GM10266 (cell line): ENCODE results near the gene ZNF394.
A peak's percentile ranks its signal among the peaks of the same experiment; 100 is the strongest.

Source experiments
- DNase-seq: peaks from one replicate; pipeline ENCODE4 v3.0.0; 2012; ENCODE audit errors: extremely low spot score
- TF ChIP-seq, protein P1 (sequence below): IDR thresholded peaks from 2 replicates; pipeline ENCODE4 v1.5.1; 2012; ENCODE audit warnings: mild to moderate bottlenecking, low read depth; ENCODE audit not compliant: control insufficient read depth, insufficient read depth; ENCODE audit errors: missing control alignments

The ZNF394 gene

DNA sequence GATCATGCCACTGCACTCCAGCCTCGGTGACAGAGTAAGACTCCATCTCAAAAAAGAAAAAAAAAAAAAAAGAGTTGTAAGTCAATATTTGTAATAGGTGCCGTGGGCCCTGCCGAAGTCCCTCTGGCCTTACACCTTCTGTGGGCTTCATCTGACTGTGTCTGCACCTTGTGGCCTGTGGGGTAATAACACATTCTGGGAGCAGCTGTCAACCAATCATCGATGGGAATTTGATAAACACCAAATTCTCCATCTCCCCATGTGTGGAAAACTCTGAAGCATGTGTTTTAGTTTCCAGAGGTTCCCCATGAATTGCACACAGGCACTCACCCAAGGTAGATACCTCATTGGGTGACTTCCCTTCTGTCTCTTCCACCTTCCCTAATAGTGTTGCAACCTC is 10.8 kb downstream of the ZNF394 start:
- no peak for DNase-seq

DNA sequence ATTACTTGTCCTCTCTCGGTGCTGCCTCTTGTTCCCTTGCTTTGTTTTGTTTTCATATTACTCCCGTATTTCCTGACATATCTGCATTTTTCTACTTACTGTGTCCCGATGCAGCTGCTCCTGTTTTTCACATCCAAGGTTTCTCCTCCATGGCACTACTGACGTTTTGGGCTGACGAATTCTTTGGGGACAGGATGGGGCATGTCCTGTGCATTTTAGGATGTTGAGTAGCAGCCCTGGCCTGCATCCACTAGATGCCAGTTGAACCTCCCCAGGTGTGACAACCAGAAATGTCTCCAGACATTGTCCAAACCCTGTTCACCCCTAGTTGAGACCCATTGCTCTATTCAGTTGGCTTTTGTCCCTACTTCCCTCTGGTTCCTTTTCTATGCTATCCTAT is 15.0 kb downstream of the ZNF394 start:
- TF ChIP-seq, protein P1, sequence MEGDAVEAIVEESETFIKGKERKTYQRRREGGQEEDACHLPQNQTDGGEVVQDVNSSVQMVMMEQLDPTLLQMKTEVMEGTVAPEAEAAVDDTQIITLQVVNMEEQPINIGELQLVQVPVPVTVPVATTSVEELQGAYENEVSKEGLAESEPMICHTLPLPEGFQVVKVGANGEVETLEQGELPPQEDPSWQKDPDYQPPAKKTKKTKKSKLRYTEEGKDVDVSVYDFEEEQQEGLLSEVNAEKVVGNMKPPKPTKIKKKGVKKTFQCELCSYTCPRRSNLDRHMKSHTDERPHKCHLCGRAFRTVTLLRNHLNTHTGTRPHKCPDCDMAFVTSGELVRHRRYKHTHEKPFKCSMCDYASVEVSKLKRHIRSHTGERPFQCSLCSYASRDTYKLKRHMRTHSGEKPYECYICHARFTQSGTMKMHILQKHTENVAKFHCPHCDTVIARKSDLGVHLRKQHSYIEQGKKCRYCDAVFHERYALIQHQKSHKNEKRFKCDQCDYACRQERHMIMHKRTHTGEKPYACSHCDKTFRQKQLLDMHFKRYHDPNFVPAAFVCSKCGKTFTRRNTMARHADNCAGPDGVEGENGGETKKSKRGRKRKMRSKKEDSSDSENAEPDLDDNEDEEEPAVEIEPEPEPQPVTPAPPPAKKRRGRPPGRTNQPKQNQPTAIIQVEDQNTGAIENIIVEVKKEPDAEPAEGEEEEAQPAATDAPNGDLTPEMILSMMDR, result no peak
- no peak for DNase-seq

More for the DNA sequence above, 10.8 kb downstream of the ZNF394 start:
- TF ChIP-seq, protein P1, result no peak

DNA sequence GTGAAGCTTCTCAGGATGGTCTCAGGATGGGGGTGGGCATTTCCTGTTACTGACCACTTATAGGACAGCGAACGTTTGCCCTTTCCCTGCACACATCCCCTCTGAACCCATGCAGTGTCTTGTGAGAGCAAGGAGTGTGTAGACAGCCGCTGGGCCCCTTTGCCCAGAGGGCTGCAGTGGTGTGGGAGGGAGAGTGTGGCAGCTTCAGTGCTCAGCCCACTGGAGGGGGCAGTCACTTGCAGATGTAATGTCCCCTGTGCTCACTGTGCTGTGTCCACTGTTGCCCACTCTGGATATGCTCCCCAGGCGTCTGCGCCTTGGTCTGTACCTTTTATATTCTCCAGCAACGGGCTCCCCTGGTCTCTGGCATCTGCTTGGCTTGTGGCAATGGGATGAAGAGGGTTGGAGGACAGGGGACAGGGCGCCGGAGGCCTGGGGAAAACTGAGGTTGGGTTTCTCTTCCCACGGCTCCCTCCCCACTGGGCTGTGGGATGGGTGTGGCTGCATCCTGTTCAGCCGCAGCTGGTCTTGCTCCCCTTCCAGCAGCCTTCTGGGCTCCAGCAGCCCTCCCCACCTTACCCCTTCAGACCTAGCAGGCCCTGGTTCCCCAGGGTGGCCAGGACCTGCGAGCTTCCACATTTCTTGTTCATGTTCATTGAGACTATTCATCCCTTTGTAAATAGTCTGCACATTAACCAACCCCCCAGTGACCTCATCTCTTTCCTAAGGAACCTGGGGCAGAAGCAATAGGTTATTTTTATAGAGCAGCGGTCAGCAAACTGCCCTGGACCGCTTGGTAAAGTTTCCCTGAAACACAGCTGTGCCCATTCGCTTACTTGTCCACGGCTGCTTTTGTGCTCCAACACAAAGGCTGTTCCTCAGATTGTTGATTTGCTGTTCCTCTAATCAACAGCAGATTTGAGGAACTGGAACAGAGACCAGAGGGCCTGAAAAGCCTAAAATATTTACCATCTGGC is 21.3 kb downstream of the ZNF394 start:
- no peak for DNase-seq
- TF ChIP-seq, protein P1, result no peak

DNA sequence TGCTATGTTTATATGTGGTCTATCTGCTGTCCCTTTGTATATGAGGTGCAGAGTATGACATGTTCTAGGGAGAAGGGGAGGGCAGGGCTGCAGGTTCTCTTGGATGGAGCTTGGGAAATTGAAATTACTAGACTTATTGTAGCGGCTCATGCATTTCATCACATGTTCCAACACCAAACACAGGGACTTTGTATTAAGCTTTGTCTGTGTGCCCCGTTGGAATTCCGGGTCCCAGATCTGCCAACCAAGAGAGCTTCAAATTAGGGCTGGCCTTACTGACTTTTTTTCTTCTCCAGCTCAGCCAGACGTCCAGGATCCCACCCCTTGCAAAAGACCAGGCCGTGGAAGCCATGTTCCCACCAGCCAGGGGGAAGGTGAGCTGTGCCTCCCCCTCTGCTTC is 24.0 kb downstream of the ZNF394 start:
- DNase-seq, result no peak
- TF ChIP-seq, protein P1, result no peak

DNA sequence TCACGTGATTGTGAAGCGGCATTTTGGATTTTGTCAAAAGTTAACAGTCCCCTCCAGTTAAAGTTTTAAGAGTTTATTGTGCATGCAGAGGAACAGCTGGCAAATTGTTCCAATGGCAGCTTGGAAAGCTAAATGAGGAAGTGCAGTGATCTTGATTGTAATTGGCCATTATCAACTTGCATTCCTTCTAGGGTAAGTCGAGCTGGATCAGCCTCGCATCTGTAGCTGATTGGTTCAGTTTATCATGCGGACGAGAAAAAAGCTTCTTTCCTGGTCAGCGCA is 26.8 kb downstream of the ZNF394 start:
- DNase-seq, result peak; percentile 72
- TF ChIP-seq, protein P1, result no peak

DNA sequence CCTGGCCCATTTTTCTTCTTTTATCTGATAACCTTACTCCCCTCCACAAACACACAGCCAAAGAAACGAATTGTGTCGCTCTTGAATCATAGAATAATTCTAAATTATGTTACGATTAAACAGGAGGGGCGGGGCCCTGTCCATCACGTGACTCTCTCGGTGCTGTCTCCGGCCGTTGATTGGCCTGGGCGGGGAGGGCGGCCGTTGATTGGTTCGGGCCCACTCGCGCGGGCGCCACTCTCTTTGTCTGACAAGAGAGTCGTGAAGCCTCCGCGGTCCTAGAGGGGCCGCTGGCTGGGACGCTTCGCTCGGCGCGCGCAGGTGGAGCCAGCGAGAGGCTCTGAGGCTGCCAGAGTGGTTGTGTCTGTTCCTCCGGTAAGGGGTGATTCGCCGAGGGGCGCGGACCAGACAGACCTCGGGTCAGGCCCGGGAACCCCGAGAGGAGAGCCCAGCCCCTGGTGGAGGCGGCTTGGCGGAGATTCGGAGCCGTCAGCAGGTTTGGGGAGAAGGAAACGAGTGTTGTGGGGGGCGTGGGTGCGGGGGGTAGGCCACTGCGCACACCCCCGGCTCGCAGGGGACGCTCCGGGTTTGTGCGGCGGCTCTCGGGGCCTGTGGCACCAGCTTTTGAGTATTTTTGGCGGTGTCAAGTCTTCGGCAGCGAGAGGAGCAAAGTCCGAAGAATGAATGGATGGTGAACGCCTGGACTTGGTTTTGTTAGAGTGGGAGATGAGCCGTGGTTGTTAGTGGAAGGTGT is 27.3 kb downstream of the ZNF394 start, which contains the start of gene ZNF789:
Gene ZNF789, plus strand, starts transcription at position 330 of the 754 bp plus-strand sequence. CDS start 3,567 bp downstream, outside the sequence.
- TF ChIP-seq, protein P1, result no peak
- peak; percentile 98 for DNase-seq
